Measurements from ENCODE around the gene EPHB2. TPM values are rescaled to one million over a fixed set of nuclear protein-coding genes. Genes with fewer than 3 reads are reported as not detected.

EPHB2 gene
- total and polyA plus RNA-seq, 7 experiments from 2014 or later, result 0.27 to 2.2 (median 0.49) TPM; not detected in 3

- no peaks in the 10 kb centered on the region for H3K36me3 ChIP-seq (ENCODE audit: control insufficient read depth in 2 of 3, insufficient read depth in 3 of 3, low read length in 3 of 3)
- CTCF ChIA-PET, result no interaction called here
- ATAC-seq, result no peak
- H3K4me1 ChIP-seq (ENCODE audit: control insufficient read depth in 2 of 2, insufficient read depth in 2 of 2, low read length in 2 of 2), result no peaks in the 10 kb centered on the region
- Mint-ChIP-seq H3K9me3 (peaks cover 0 to 4% (median 0%) of the 10 kb centered on the region in 11 donors), H3K4me3 (no peak overlapping the region), H3K27ac (no peak overlapping the region), H3K27me3 (peaks cover 0 to 18% (median 5%) of the 10 kb centered on the region in 5 donors), H3K36me3 (no peaks in the 10 kb centered on the region), H3K4me1 (peaks cover 0 to 2% (median 0%) of the 10 kb centered on the region in 7 donors)
- no peak overlapping the region for H3K27ac ChIP-seq (ENCODE audit: low read depth, low read length)
- POLR2A ChIA-PET, result no interaction called here
- no peak for DNase-seq
- no peak overlapping the region for H3K4me3 ChIP-seq (ENCODE audit: low read length)
- H3K9me3 ChIP-seq (ENCODE audit: control insufficient read depth in 2 of 3, low read length in 3 of 3), result no peaks in the 10 kb centered on the region
- intact Hi-C loops (cut with micrococcal nuclease), result no loop called here
- H3K27me3 ChIP-seq (ENCODE audit: control insufficient read depth in 2 of 2, insufficient read depth in 2 of 2, low read length in 2 of 2), result no peaks in the 10 kb centered on the region
Measured at GRCh38 chr1:22865736-22866135, 155.1 kb downstream of the EPHB2 start.

DNA sequence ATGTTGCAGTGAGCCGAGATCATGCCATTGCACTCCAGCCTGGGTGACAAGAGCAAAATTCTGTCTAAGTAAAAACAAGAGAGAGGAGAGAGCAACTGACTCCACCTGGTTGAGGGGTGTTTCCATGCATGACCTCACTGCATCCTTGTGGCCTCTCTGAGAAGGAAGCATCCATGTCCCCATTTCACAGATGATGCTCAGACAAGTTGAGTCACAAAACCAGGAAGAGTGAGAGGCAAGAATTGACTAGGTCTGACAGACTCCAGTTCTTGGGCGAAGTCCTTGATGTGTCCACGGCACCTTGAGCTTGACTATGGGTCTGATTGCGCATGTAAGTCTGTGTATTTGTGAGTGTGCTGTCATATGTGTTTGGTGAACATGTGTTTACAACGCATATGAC is 156.2 kb downstream of the EPHB2 start:
- H3K27me3 ChIP-seq (ENCODE audit: control insufficient read depth in 2 of 2, insufficient read depth in 2 of 2, low read length in 2 of 2), result no peaks in the 10 kb centered on the region
- no peaks in the 10 kb centered on the region for H3K9me3 ChIP-seq (ENCODE audit: control insufficient read depth in 2 of 3, low read length in 3 of 3)
- Mint-ChIP-seq H3K36me3 (no peaks in the 10 kb centered on the region), H3K4me3 (no peak overlapping the region), H3K27ac (no peak overlapping the region), H3K4me1 (peaks cover 0 to 2% (median 0%) of the 10 kb centered on the region in 7 donors), H3K9me3 (peaks cover 0 to 4% (median 0%) of the 10 kb centered on the region in 11 donors), H3K27me3 (peaks cover 0 to 18% (median 5%) of the 10 kb centered on the region in 5 donors)
- no peak for ATAC-seq
- ChIA-PET CTCF (no interaction called here), POLR2A (no interaction called here)
- H3K27ac ChIP-seq (ENCODE audit: low read depth, low read length), result no peak overlapping the region
- DNase-seq, result no peak
- H3K4me3 ChIP-seq (ENCODE audit: low read length), result no peak overlapping the region
- no peaks in the 10 kb centered on the region for H3K36me3 ChIP-seq (ENCODE audit: control insufficient read depth in 2 of 3, insufficient read depth in 3 of 3, low read length in 3 of 3)
- intact Hi-C loops (cut with micrococcal nuclease), result no loop called here
- no peaks in the 10 kb centered on the region for H3K4me1 ChIP-seq (ENCODE audit: control insufficient read depth in 2 of 2, insufficient read depth in 2 of 2, low read length in 2 of 2)

DNA sequence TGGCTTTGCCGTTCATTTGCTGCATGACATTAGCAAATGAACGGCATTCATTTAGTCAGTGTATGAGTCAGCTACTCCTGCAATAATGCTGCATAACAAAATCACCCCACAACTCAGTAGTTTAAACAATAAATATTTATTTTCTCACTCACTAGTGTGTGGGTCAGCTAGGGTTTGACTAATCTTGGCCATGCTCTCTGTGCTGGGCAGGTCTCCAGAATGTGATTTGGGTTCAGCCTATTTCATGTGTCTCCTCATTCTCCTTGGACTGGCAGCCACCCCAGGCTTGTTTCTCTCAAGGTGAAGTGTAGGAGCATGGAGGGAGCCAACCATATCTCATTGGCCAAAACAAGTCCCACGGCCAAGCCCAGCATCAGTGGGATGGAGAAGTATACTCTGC is 157.7 kb downstream of the EPHB2 start:
- Histone ChIP-seq H3K36me3 (ENCODE audit: control insufficient read depth in 2 of 3, insufficient read depth in 3 of 3, low read length in 3 of 3) (no peaks in the 10 kb centered on the region), H3K27ac (ENCODE audit: low read depth, low read length) (no peak overlapping the region), H3K4me3 (ENCODE audit: low read length) (no peak overlapping the region), H3K4me1 (ENCODE audit: control insufficient read depth in 2 of 2, insufficient read depth in 2 of 2, low read length in 2 of 2) (no peaks in the 10 kb centered on the region), H3K9me3 (ENCODE audit: control insufficient read depth in 2 of 3, low read length in 3 of 3) (no peaks in the 10 kb centered on the region), H3K27me3 (ENCODE audit: control insufficient read depth in 2 of 2, insufficient read depth in 2 of 2, low read length in 2 of 2) (no peaks in the 10 kb centered on the region)
- CTCF ChIA-PET, result no interaction called here
- Mint-ChIP-seq H3K4me1 (peaks cover 0 to 2% (median 0%) of the 10 kb centered on the region in 7 donors), H3K27ac (no peak overlapping the region), H3K36me3 (no peaks in the 10 kb centered on the region), H3K9me3 (peaks cover 0 to 4% (median 0%) of the 10 kb centered on the region in 11 donors), H3K4me3 (no peak overlapping the region), H3K27me3 (peaks cover 0 to 18% (median 5%) of the 10 kb centered on the region in 5 donors)
- POLR2A ChIA-PET, result no interaction called here
- DNase-seq (no peak), ATAC-seq (no peak)
- intact Hi-C loops (cut with micrococcal nuclease), result no loop called here

DNA sequence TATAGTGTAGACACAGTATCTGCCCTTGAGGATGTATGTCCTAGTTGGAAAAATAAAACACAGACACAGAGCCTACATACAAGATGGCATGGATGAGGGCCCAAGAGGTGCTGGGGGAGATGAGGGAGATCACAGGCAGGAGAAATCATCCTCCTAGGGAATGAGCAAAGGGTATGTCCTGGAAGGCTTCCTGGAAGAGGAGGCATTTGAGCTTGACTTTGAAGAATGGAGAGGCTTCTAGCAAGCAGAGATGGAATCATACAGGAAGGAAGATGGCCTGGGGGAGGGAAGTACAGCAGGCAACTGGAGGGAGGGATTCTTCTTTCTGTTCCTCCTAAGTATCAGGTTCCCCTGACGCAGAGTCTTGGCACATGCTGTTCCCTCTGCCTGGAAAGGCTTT is 158.7 kb downstream of the EPHB2 start:
- CTCF ChIA-PET, result interaction anchor here (1.3 kb wide), 1 partner anchor 9 kb away, joined by 4 read pairs; no protein-coding TSS in a partner anchor
- Mint-ChIP-seq H3K27ac (no peak overlapping the region), H3K4me1 (peaks cover 0 to 2% (median 0%) of the 10 kb centered on the region in 7 donors), H3K4me3 (no peak overlapping the region), H3K9me3 (peaks cover 0 to 4% (median 0%) of the 10 kb centered on the region in 11 donors), H3K27me3 (peaks cover 0 to 18% (median 5%) of the 10 kb centered on the region in 5 donors), H3K36me3 (no peaks in the 10 kb centered on the region)
- Histone ChIP-seq H3K27me3 (ENCODE audit: control insufficient read depth in 2 of 2, insufficient read depth in 2 of 2, low read length in 2 of 2) (no peaks in the 10 kb centered on the region), H3K36me3 (ENCODE audit: control insufficient read depth in 2 of 3, insufficient read depth in 3 of 3, low read length in 3 of 3) (no peaks in the 10 kb centered on the region), H3K4me1 (ENCODE audit: control insufficient read depth in 2 of 2, insufficient read depth in 2 of 2, low read length in 2 of 2) (no peaks in the 10 kb centered on the region), H3K4me3 (ENCODE audit: low read length) (no peak overlapping the region), H3K27ac (ENCODE audit: low read depth, low read length) (no peak overlapping the region), H3K9me3 (ENCODE audit: control insufficient read depth in 2 of 3, low read length in 3 of 3) (no peaks in the 10 kb centered on the region)
- POLR2A ChIA-PET, result no interaction called here
- DNase-seq, result no peak
- no peak for ATAC-seq
- intact Hi-C loops (cut with micrococcal nuclease), result no loop called here

DNA sequence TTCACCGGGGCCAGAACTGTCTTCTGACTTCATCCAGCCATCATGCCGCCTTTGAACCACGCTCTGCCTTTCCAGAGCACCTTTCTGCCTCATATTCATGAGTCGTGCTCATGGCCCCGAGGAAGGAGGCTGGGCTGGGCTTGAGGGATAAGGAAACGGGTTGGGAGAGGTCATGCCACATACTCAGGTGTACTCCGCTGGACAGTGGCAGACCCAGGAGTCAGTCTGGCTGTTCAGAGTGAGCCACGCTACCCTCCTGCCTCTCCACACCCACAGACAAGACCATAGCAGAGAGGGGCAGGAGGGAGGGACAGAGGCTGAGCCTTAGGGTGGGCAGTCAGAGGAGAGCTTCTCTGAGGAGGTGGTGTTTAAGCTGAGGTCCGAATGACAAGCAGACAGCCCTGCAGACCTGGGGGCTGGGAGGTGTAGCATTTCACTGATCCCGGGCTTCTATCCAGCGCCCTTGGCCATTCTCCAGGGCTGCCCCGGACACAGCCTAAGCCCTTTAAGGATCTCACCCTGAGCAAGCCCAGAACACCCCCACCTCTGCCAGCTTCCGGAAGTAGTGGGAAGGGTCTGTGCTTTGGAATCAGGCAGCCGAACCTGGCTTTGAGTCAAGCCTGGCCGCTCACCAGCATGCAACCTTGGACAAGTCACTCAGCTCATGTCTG is 159.7 kb downstream of the EPHB2 start:
- no peaks in the 10 kb centered on the region for H3K9me3 ChIP-seq (ENCODE audit: control insufficient read depth in 2 of 3, low read length in 3 of 3)
- no peak for ATAC-seq
- Mint-ChIP-seq H3K4me3 (no peak overlapping the region), H3K9me3 (peaks cover 0 to 4% (median 0%) of the 10 kb centered on the region in 11 donors), H3K36me3 (no peaks in the 10 kb centered on the region), H3K27ac (no peak overlapping the region), H3K4me1 (peaks cover 0 to 2% (median 0%) of the 10 kb centered on the region in 7 donors), H3K27me3 (peaks cover 0 to 18% (median 5%) of the 10 kb centered on the region in 5 donors)
- no peaks in the 10 kb centered on the region for H3K36me3 ChIP-seq (ENCODE audit: control insufficient read depth in 2 of 3, insufficient read depth in 3 of 3, low read length in 3 of 3)
- ChIA-PET CTCF (interaction anchor here (1.3 kb wide), 1 partner anchor 8 kb away, joined by 4 read pairs; no protein-coding TSS in a partner anchor), POLR2A (no interaction called here)
- H3K27ac ChIP-seq (ENCODE audit: low read depth, low read length), result no peak overlapping the region
- no peak overlapping the region for H3K4me3 ChIP-seq (ENCODE audit: low read length)
- no peaks in the 10 kb centered on the region for H3K4me1 ChIP-seq (ENCODE audit: control insufficient read depth in 2 of 2, insufficient read depth in 2 of 2, low read length in 2 of 2)
- intact Hi-C loops (cut with micrococcal nuclease), result no loop called here
- no peaks in the 10 kb centered on the region for H3K27me3 ChIP-seq (ENCODE audit: control insufficient read depth in 2 of 2, insufficient read depth in 2 of 2, low read length in 2 of 2)
- DNase-seq, result no peak

- ChIA-PET CTCF (no interaction called here), POLR2A (no interaction called here)
- no peaks in the 10 kb centered on the region for H3K4me1 Mint-ChIP-seq
- no peak overlapping the region for H3K27ac ChIP-seq (ENCODE audit: low read depth, low read length)
- no peaks in the 10 kb centered on the region for H3K36me3 Mint-ChIP-seq
- peaks cover 0 to 12% (median 0%) of the 10 kb centered on the region in 5 donors for H3K27me3 Mint-ChIP-seq
- intact Hi-C loops (cut with micrococcal nuclease), result no loop called here
- no peak overlapping the region for H3K4me3 Mint-ChIP-seq
- no peaks in the 10 kb centered on the region for H3K9me3 ChIP-seq (ENCODE audit: control insufficient read depth in 2 of 3, low read length in 3 of 3)
- no peak overlapping the region for H3K4me3 ChIP-seq (ENCODE audit: low read length)
- no peak for ATAC-seq
- no peaks in the 10 kb centered on the region for H3K27me3 ChIP-seq (ENCODE audit: control insufficient read depth in 2 of 2, insufficient read depth in 2 of 2, low read length in 2 of 2)
- no peaks in the 10 kb centered on the region for H3K36me3 ChIP-seq (ENCODE audit: control insufficient read depth in 2 of 3, insufficient read depth in 3 of 3, low read length in 3 of 3)
- H3K27ac Mint-ChIP-seq, result no peak overlapping the region
- no peaks in the 10 kb centered on the region for H3K4me1 ChIP-seq (ENCODE audit: control insufficient read depth in 2 of 2, insufficient read depth in 2 of 2, low read length in 2 of 2)
- peaks cover 0 to 1% (median 0%) of the 10 kb centered on the region in 11 donors for H3K9me3 Mint-ChIP-seq
- no peak for DNase-seq
Measured at GRCh38 chr1:22872981-22873664, 162.5 kb downstream of the EPHB2 start.

GRCh38 chr1:22874785-22875184 is 164.1 kb downstream of the EPHB2 start:
- intact Hi-C loops (cut with micrococcal nuclease), result no loop called here
- Mint-ChIP-seq H3K36me3 (no peaks in the 10 kb centered on the region), H3K27me3 (peaks cover 0 to 6% (median 0%) of the 10 kb centered on the region in 5 donors), H3K9me3 (no peaks in the 10 kb centered on the region), H3K27ac (no peak overlapping the region), H3K4me1 (no peaks in the 10 kb centered on the region), H3K4me3 (no peak overlapping the region)
- Histone ChIP-seq H3K27me3 (ENCODE audit: control insufficient read depth in 2 of 2, insufficient read depth in 2 of 2, low read length in 2 of 2) (no peaks in the 10 kb centered on the region), H3K27ac (ENCODE audit: low read depth, low read length) (no peak overlapping the region), H3K4me1 (ENCODE audit: control insufficient read depth in 2 of 2, insufficient read depth in 2 of 2, low read length in 2 of 2) (no peaks in the 10 kb centered on the region), H3K4me3 (ENCODE audit: low read length) (no peak overlapping the region), H3K36me3 (ENCODE audit: control insufficient read depth in 2 of 3, insufficient read depth in 3 of 3, low read length in 3 of 3) (no peaks in the 10 kb centered on the region), H3K9me3 (ENCODE audit: control insufficient read depth in 2 of 3, low read length in 3 of 3) (no peaks in the 10 kb centered on the region)
- DNase-seq (no peak), ATAC-seq (no peak)
- CTCF ChIA-PET, result no interaction called here
- POLR2A ChIA-PET, result no interaction called here

Data from naive thymus-derived CD4-positive, alpha-beta T cell (primary cell).